GM12874 (cell line): ENCODE results near the gene MEIS2.

Source experiments
- CTCF ChIP-seq: IDR thresholded peaks from 2 replicates; pipeline ENCODE4 v1.5.1; 2011; ENCODE audit warnings: low read depth, mild to moderate bottlenecking, control low read depth, low read length, moderate library complexity; ENCODE audit not compliant: insufficient read depth

The MEIS2 gene

DNA sequence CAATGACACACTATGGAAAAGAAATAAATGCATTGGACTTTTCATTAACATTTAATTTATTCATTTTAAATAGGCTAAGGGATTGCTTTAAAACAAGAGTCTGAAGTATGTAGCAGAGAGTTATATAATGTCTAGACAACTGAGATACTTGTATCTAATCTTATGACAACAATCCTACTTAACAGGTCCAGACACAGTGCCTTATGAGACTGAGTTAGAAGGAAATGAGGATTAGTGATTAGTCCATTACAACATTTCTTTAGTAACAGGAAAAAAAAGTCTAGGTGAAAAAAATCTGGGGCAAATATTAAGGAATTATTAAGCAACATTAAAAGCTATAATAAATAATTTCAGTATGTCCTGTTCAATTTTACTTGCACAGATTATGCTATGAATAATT is 140.6 kb downstream of the MEIS2 start:
- no peak for TF ChIP-seq CTCF

GRCh38 chr15:36958606-36959005 is 141.7 kb downstream of the MEIS2 start:
- TF ChIP-seq CTCF, result no peak

- no peak for TF ChIP-seq CTCF
Observed at GRCh38 chr15:36954486-36954885, 145.9 kb downstream of the MEIS2 start.

DNA sequence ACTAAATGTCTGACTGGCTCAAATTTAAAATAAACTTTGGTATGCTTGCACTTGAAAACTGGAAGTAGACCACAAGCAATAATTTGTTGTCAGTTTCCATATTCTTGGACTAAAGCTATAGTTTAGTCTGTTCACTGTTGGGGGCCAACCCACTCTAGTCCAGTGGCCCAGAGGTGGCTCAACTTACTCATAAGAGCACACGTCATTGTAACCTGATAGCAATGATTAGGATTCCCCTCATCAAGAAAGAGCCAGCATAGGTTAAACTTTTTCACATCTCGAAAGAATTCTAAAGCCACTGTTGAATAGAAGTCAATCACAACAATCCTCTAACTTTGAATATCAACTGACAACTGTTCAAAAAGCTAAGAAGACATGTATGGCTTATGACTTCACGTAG is 147.0 kb downstream of the MEIS2 start:
- TF ChIP-seq CTCF, result no peak

GRCh38 chr15:36951731-36952247 is 148.6 kb downstream of the MEIS2 start:
- no peak for TF ChIP-seq CTCF

DNA sequence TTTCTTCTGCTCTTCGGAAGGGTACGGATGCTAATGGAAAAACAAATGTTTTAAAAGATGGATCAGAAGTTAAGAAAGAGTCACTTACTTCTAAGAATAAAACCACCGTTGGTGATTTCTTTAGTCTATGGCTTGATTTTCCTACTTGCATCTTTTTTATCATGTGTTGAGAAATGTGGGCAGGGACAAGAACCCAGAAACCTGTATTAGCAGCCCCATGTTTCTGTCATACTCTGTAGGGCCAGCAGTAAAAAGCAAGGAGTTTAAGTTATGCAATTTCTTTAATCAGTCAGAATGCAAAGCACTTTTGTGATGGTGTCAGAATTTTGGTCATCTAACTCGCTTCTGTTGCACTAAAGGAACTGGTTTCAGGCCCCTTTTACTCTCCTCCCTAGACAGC is 150.0 kb downstream of the MEIS2 start:
- TF ChIP-seq CTCF, result no peak

- TF ChIP-seq CTCF, result no peak
Observed at GRCh38 chr15:36948982-36949381, 151.4 kb downstream of the MEIS2 start.
